Thoracic aorta (tissue), 2 donors: ENCODE data around the gene FUT8. TPM values are rescaled to one million over a fixed set of nuclear protein-coding genes. Genes with fewer than 3 reads are reported as not detected.
"Not testable (repeated sequence)": the region's sequence is repeated elsewhere in the genome, so short reads cannot be mapped to it uniquely, and the experiment has no call there.

ENCODE experiments used
- ATAC-seq: fragments of 150-250 bp; one replicate; pipeline ENCODE4 v1.8.0; 2017; ENCODE audit warnings: low read depth; ENCODE audit not compliant: insufficient number of reproducible peaks, low FRiP score
- DNase-seq: peaks from one replicate; pipeline ENCODE4 v3.0.0-alpha.2; 2020; ENCODE audit warnings: low spot score
- H3K27ac ChIP-seq, 2 donors: fragments of 200-600 bp; sonication (generic); 1 replicate in 1 of 2; 2 replicates in 1 of 2; pipeline ENCODE4 v1.5.1; 2016; ENCODE audit warnings: mild to moderate bottlenecking in 2 of 2, moderate library complexity in 2 of 2
- H3K27me3 ChIP-seq: fragments of 200-600 bp; sonication (generic); replicated peaks from 2 replicates; pipeline ENCODE4 v1.6.0; 2016; ENCODE audit warnings: mild to moderate bottlenecking; ENCODE audit not compliant: insufficient read depth
- H3K36me3 ChIP-seq: fragments of 200-600 bp; sonication (generic); one replicate; pipeline ENCODE4 v1.5.1; 2016
- H3K4me1 ChIP-seq, 2 donors: fragments of 200-600 bp; sonication (generic); 1 replicate in 1 of 2; 2 replicates in 1 of 2; pipeline versions ENCODE4 v1.5.1 to v1.6.0; 2016; ENCODE audit warnings: low read depth in 2 of 2, mild to moderate bottlenecking in 1 of 2; ENCODE audit not compliant: control insufficient read depth in 1 of 2
- H3K4me3 ChIP-seq: fragments of 200-600 bp; sonication (generic); 2 replicates; pipeline ENCODE4 v1.5.1; 2016; ENCODE audit warnings: mild to moderate bottlenecking
- H3K9me3 ChIP-seq: fragments of 200-600 bp; sonication (generic); 2 replicates; pipeline ENCODE4 v1.5.1; 2016
- total RNA-seq, 2 donors: library from RNA; depleted of rRNA; stranded (reverse); fragments of >200 nt; gene quantifications; one replicate each; pipeline versions ENCODE4 v1.1.0 to v1.2.3, GENCODE V29; 2016
- TF ChIP-seq, protein P1 (sequence below): fragments of 200-600 bp; sonication (generic); IDR thresholded peaks from one replicate; pipeline ENCODE4 v1.5.1; 2019; ENCODE audit warnings: antibody characterized with exemption

The FUT8 gene
- total RNA-seq, 2 donors from 2014 or later = 22.3 to 23.4 TPM

- H3K27me3 ChIP-seq = no peaks in the 10 kb centered on the region
- H3K4me1 ChIP-seq = no peaks in the 10 kb centered on the region
- no peak overlapping the region for H3K27ac ChIP-seq
- ATAC-seq (no peak), DNase-seq (no peak)
- H3K9me3 ChIP-seq = no peaks in the 10 kb centered on the region
- no peak overlapping the region for H3K4me3 ChIP-seq
- TF ChIP-seq, protein P1, sequence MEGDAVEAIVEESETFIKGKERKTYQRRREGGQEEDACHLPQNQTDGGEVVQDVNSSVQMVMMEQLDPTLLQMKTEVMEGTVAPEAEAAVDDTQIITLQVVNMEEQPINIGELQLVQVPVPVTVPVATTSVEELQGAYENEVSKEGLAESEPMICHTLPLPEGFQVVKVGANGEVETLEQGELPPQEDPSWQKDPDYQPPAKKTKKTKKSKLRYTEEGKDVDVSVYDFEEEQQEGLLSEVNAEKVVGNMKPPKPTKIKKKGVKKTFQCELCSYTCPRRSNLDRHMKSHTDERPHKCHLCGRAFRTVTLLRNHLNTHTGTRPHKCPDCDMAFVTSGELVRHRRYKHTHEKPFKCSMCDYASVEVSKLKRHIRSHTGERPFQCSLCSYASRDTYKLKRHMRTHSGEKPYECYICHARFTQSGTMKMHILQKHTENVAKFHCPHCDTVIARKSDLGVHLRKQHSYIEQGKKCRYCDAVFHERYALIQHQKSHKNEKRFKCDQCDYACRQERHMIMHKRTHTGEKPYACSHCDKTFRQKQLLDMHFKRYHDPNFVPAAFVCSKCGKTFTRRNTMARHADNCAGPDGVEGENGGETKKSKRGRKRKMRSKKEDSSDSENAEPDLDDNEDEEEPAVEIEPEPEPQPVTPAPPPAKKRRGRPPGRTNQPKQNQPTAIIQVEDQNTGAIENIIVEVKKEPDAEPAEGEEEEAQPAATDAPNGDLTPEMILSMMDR = no peak
- H3K36me3 ChIP-seq = no peaks in the 10 kb centered on the region
These were observed 53.1 kb downstream of the FUT8 start for GRCh38 chr14:65465584-65465983.

GRCh38 chr14:65467926-65468325 is 55.4 kb downstream of the FUT8 start:
- H3K36me3 ChIP-seq, H3K27me3 ChIP-seq, H3K9me3 ChIP-seq, H3K4me1 ChIP-seq, DNase-seq, H3K4me3 ChIP-seq, ATAC-seq, H3K27ac ChIP-seq: not testable (repeated sequence)

GRCh38 chr14:65469903-65470302 is 57.4 kb downstream of the FUT8 start:
- Histone ChIP-seq H3K4me1 (no peaks in the 10 kb centered on the region), H3K9me3 (no peaks in the 10 kb centered on the region), H3K27ac (no peak overlapping the region), H3K27me3 (no peaks in the 10 kb centered on the region), H3K4me3 (no peak overlapping the region), H3K36me3 (no peaks in the 10 kb centered on the region)
- DNase-seq (no peak), ATAC-seq (no peak)
- TF ChIP-seq, protein P1 = no peak

- H3K4me1 ChIP-seq = no peaks in the 10 kb centered on the region
- TF ChIP-seq, protein P1 = no peak
- no peaks in the 10 kb centered on the region for H3K9me3 ChIP-seq
- no peak overlapping the region for H3K4me3 ChIP-seq
- H3K27me3 ChIP-seq = no peaks in the 10 kb centered on the region
- H3K27ac ChIP-seq = no peak overlapping the region
- DNase-seq = no peak
- ATAC-seq = no peak
- H3K36me3 ChIP-seq = no peaks in the 10 kb centered on the region
These were observed 57.9 kb downstream of the FUT8 start for GRCh38 chr14:65470404-65470880.

- no peak for ATAC-seq
- Histone ChIP-seq H3K4me1 (no peaks in the 10 kb centered on the region), H3K27ac (no peak overlapping the region), H3K27me3 (no peaks in the 10 kb centered on the region), H3K36me3 (no peaks in the 10 kb centered on the region), H3K9me3 (no peaks in the 10 kb centered on the region), H3K4me3 (no peak overlapping the region)
- TF ChIP-seq, protein P1 = no peak
- no peak for DNase-seq
These were observed 58.7 kb downstream of the FUT8 start for GRCh38 chr14:65471038-65471878.
